Measurements from ENCODE around the gene OSGIN1. TPM values are rescaled to one million over a fixed set of nuclear protein-coding genes. Genes with fewer than 3 reads are reported as not detected.

OSGIN1 gene
- total and polyA plus RNA-seq, 8 donors, result 2.6 to 28.6 (median 10.2) TPM

DNA sequence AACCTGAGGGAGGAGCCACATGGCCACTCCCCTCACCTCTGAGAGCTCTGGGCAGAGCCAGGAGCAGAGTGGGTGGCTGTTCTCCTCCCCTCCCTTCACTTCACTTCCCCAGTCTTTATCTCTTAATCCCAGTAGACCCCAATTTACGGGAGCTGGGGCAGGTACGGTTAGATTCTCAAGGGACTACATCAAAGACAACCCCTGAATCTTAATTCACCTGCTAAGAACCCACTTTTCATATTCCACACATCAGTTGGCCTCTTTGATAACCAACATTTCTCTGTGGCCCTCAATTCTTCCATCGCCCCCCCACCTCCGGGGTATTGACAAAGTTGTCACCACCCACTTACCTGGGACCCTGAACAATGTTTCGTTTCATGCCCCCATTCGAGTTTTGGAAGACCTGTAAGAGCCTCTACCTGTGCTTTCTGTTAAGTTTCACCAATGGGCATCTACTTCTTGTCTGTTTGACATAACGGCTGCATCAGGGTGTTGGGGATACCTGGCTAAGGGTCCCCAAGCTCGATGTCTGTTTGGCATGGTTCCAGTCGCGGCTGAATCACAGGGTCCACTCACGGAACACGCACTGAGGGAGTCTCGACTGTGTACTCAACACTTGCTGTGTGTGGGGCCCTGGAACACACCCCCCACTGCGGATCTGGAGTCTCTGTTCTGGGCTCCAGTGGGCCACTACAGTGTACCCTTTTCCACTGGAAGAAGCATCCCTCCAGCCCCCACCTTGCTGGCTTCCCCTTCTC is 61.7 kb downstream of the OSGIN1 start:
- intact Hi-C loops (cut with DNase I; ENCODE audit: low total_unique reads), result no loop called here
- 68 to 73% (median 71%) methylated on average over 14 of the region's 14 CpGs for WGBS, 5 donors
- TF ChIP-seq POLR2A (IDR thresholded peaks at IDR 0.05) (no peak), POLR2AphosphoS5 (IDR thresholded peaks at IDR 0.05) (no peak), EP300 (IDR thresholded peaks at IDR 0.05) (no peak)
- TF ChIP-seq, protein P1, sequence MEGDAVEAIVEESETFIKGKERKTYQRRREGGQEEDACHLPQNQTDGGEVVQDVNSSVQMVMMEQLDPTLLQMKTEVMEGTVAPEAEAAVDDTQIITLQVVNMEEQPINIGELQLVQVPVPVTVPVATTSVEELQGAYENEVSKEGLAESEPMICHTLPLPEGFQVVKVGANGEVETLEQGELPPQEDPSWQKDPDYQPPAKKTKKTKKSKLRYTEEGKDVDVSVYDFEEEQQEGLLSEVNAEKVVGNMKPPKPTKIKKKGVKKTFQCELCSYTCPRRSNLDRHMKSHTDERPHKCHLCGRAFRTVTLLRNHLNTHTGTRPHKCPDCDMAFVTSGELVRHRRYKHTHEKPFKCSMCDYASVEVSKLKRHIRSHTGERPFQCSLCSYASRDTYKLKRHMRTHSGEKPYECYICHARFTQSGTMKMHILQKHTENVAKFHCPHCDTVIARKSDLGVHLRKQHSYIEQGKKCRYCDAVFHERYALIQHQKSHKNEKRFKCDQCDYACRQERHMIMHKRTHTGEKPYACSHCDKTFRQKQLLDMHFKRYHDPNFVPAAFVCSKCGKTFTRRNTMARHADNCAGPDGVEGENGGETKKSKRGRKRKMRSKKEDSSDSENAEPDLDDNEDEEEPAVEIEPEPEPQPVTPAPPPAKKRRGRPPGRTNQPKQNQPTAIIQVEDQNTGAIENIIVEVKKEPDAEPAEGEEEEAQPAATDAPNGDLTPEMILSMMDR (IDR thresholded peaks at IDR 0.05), result no peak
- peaks cover 0 to 8% (median 0%) of the 10 kb centered on the region in 4 donors for H3K4me1 ChIP-seq
- H3K36me3 ChIP-seq, result no peaks in the 10 kb centered on the region
- H3K27me3 ChIP-seq, result peaks cover 0 to 24% (median 0%) of the 10 kb centered on the region in 3 donors
- no peak overlapping the region for H3K27ac ChIP-seq
- H3K4me3 ChIP-seq, result no peak overlapping the region
- DNase-seq, result no peak
- H3K9me3 ChIP-seq, result peaks cover 0 to 11% (median 4%) of the 10 kb centered on the region in 4 donors

DNA sequence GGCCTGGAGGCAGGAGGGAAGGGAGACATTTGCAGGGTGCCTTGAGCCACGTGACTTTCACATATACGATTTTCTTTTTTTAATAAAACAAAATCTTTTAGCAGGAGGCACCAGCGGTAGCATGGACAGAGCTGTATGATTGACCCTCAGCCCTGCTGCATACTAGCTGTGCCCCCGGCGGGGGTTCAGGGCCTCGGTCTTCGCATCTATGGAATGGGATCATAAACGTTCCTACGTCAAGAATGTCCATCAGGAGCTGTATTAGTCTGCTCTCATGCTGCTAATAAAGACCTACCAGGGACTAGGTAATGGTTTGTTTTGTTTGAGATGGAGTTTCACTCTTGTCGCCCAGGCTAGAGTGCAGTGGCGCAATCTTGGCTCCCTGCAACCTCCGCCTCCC is 62.4 kb downstream of the OSGIN1 start:
- TF ChIP-seq, protein P1 (IDR thresholded peaks at IDR 0.05), result no peak
- TF ChIP-seq EP300 (IDR thresholded peaks at IDR 0.05), result no peak
- no peak for TF ChIP-seq POLR2A (IDR thresholded peaks at IDR 0.05)
- no peak for TF ChIP-seq POLR2AphosphoS5 (IDR thresholded peaks at IDR 0.05)

More for the DNA sequence above, 62.4 kb downstream of the OSGIN1 start:
- Histone ChIP-seq H3K36me3 (no peaks in the 10 kb centered on the region), H3K27ac (no peak overlapping the region), H3K27me3 (peaks cover 0 to 24% (median 0%) of the 10 kb centered on the region in 3 donors), H3K9me3 (peaks cover 0 to 11% (median 6%) of the 10 kb centered on the region in 4 donors), H3K4me1 (peaks cover 0 to 8% (median 0%) of the 10 kb centered on the region in 4 donors), H3K4me3 (no peak overlapping the region)
- DNase-seq, result no peak
- WGBS, 5 donors, result 81 to 87% (median 86%) methylated on average over 12 of the region's 12 CpGs
- intact Hi-C loops (cut with DNase I; ENCODE audit: low total_unique reads), result no loop called here

Other genes with a start within 250 kb of the OSGIN1 start
- 10 to 100 TPM in 3 of 5 donors, 1 to 10 TPM in 2; 8.5 to 60.5 (median 29.2) TPM for gene HSBP1, start 145.3 kb upstream of the OSGIN1 start, total RNA-seq
- 10 to 100 TPM; 33.8 to 47.2 (median 36.5) TPM for gene HSBP1, start 145.3 kb upstream of the OSGIN1 start, polyA plus RNA-seq
- gene MLYCD, start 54.1 kb upstream of the OSGIN1 start, total RNA-seq, result 10 to 100 TPM; 14.0 to 43.8 (median 22.0) TPM
- 1 to 10 TPM; 2.9 to 3.5 (median 3.0) TPM for gene MLYCD, start 54.1 kb upstream of the OSGIN1 start, polyA plus RNA-seq
- 10 to 100 TPM in 1 of 5 donors, 1 to 10 TPM in 1, not detected in 3; 1.7 to 11.2 TPM for gene NECAB2, start 15.0 kb downstream of the OSGIN1 start, total RNA-seq
- gene NECAB2, start 15.0 kb downstream of the OSGIN1 start, polyA plus RNA-seq, result 1 to 10 TPM in 1 of 3 donors, under 1 TPM in 2; 0.46 to 1.7 (median 0.65) TPM
- not detected for gene SLC38A8, start 89.6 kb downstream of the OSGIN1 start, total RNA-seq
- gene SLC38A8, start 89.6 kb downstream of the OSGIN1 start, polyA plus RNA-seq, result under 1 TPM in 1 of 3 donors, not detected in 2; 0.08 TPM
- 100 to 1,000 TPM in 2 of 5 donors, 10 to 100 TPM in 3; 53.9 to 112 (median 78.1) TPM for gene MBTPS1, start 163.7 kb downstream of the OSGIN1 start, total RNA-seq
- gene MBTPS1, start 163.7 kb downstream of the OSGIN1 start, polyA plus RNA-seq, result 10 to 100 TPM; 21.4 to 33.4 (median 28.2) TPM
- 100 to 1,000 TPM in 1 of 5 donors, 10 to 100 TPM in 3, 1 to 10 TPM in 1; 7.2 to 374 (median 16.5) TPM for gene HSDL1, start 191.9 kb downstream of the OSGIN1 start, total RNA-seq
- 1 to 10 TPM; 7.5 to 7.9 (median 7.8) TPM for gene HSDL1, start 191.9 kb downstream of the OSGIN1 start, polyA plus RNA-seq
- 10 to 100 TPM in 1 of 5 donors, 1 to 10 TPM in 1, under 1 TPM in 1, not detected in 2; 0.37 to 11.4 (median 6.2) TPM for gene DNAAF1, start 192.1 kb downstream of the OSGIN1 start, total RNA-seq
- gene DNAAF1, start 192.1 kb downstream of the OSGIN1 start, polyA plus RNA-seq, result 1 to 10 TPM in 2 of 3 donors, not detected in 1; 1.2 to 1.4 TPM
- 100 to 1,000 TPM in 2 of 5 donors, 10 to 100 TPM in 3; 18.9 to 377 (median 40.3) TPM for gene TAF1C, start 233.8 kb downstream of the OSGIN1 start, total RNA-seq
- gene TAF1C, start 233.8 kb downstream of the OSGIN1 start, polyA plus RNA-seq, result 10 to 100 TPM; 15.3 to 42.0 (median 22.7) TPM
- gene ADAD2, start 237.9 kb downstream of the OSGIN1 start, total RNA-seq, result under 1 TPM in 1 of 5 donors, not detected in 4; 0.18 TPM
- 1 to 10 TPM in 2 of 3 donors, under 1 TPM in 1; 0.76 to 4.3 (median 4.2) TPM for gene ADAD2, start 237.9 kb downstream of the OSGIN1 start, polyA plus RNA-seq

All from stomach (tissue), 9 donors.